Measurements from ENCODE around the gene CBFA2T2. TPM values are rescaled to one million over a fixed set of nuclear protein-coding genes. Genes with fewer than 3 reads are reported as not detected.

CBFA2T2 gene
- total and polyA plus RNA-seq, 2 of the 4 experiments (the other 2 are of a cell fraction), result 3.8 to 6.2 TPM

DNA sequence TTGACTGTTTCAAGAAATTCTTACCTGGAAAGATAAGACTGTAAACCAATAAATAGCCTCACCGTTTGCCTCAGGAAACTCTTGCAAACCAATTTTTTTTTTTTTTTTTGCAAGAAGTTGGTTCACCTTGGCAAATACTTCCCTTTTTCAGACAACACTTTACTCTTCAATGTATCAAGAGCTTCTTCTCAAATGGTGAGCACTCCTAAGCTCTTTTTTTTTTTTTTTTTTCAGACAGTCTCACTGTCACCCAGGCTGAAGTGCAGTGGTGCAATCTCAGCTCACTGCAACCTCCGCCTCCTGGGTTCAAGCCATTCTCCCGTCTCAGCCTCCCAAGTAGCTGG lies 23.6 kb upstream of the CBFA2T2 start:
- Histone ChIP-seq H2BK5ac (ENCODE audit: low read depth, low read length, poor library complexity, severe bottlenecking) (no peak overlapping the region), H2AFZ (replicated peaks; ENCODE audit: low read length, poor library complexity) (no peak overlapping the region), H3K18ac (ENCODE audit: low read depth, low read length) (no peak overlapping the region), H3K14ac (replicated peaks; ENCODE audit: low read depth, low read length) (no peak overlapping the region), H3K79me1 (ENCODE audit: low read depth in 1 of 2, low read length in 2 of 2) (no peaks in the 10 kb centered on the region), H3K9ac (ENCODE audit: low read depth, low read length) (no peak overlapping the region), H4K8ac (ENCODE audit: low read depth in 2 of 2, low read length in 2 of 2) (no peak overlapping the region), H4K91ac (ENCODE audit: insufficient read depth, low read depth, low read length) (no peak overlapping the region), H3K9me1 (ENCODE audit: insufficient read depth, low read length) (no peaks in the 10 kb centered on the region), H3K4me2 (ENCODE audit: low read depth, low read length) (no peak overlapping the region), H3K4me1 (ENCODE audit: control insufficient read depth, insufficient read depth, low read length) (no peaks in the 10 kb centered on the region), H3K4ac (ENCODE audit: low read depth, low read length) (no peak overlapping the region), H2AK5ac (ENCODE audit: low read depth, low read length) (no peak overlapping the region), H2BK15ac (ENCODE audit: low read depth, low read length) (no peak overlapping the region), H3K9me3 (ENCODE audit: control insufficient read depth, insufficient read depth, low read length) (no peaks in the 10 kb centered on the region), H4K20me1 (ENCODE audit: insufficient read depth, low read length) (no peaks in the 10 kb centered on the region), H2BK20ac (ENCODE audit: low read depth, low read length) (no peak overlapping the region), H3K36me3 (ENCODE audit: control insufficient read depth, insufficient read depth, low read length) (no peaks in the 10 kb centered on the region), H3K56ac (ENCODE audit: extremely low read depth, insufficient read depth, low read length) (no peak overlapping the region), H2AK9ac (replicated peaks; ENCODE audit: low read depth, low read length, poor library complexity) (no peak overlapping the region), H3K27ac (ENCODE audit: insufficient read depth, low read length) (no peak overlapping the region), H4K5ac (ENCODE audit: low read depth, low read length) (no peak overlapping the region), H3K27me3 (ENCODE audit: control insufficient read depth, insufficient read depth, low read length) (peaks cover 7% of the 10 kb centered on the region), H3K23ac (ENCODE audit: low read depth, low read length) (no peak overlapping the region), H3K4me3 (ENCODE audit: insufficient read depth, low read depth, low read length) (no peak overlapping the region), H2BK120ac (ENCODE audit: low read depth, low read length) (no peak overlapping the region)
- POLR2A ChIA-PET (ENCODE audit: unreplicated experiment), result no interaction called here
- intact Hi-C loops (cut with micrococcal nuclease), result no loop called here
- BruUV-seq (replicated peaks), result no TSS peak
- CTCF ChIA-PET, result no interaction called here
- WGBS, 2 experiments (ENCODE audit: extremely low coverage in 2 of 2, insufficient read length in 1 of 2), result no CpG with 5 or more reads among the region's 3 CpGs
- ATAC-seq (ENCODE audit: low read depth) (no peak), DNase-seq (no peak)
- in situ Hi-C loops (cut with MboI; ENCODE audit: low sequenced_read_pairs), result no loop called here
- TF ChIP-seq FOS (IDR thresholded peaks at IDR 0.05; ENCODE audit: low read depth, low read length) (no peak), MAFK (IDR thresholded peaks at IDR 0.05; ENCODE audit: low read depth, low read length) (no peak), CHD1 (IDR thresholded peaks at IDR 0.05; ENCODE audit: low read depth, low read length) (no peak), USF2 (IDR thresholded peaks at IDR 0.05; ENCODE audit: low read depth, low read length) (no peak), MXI1 (IDR thresholded peaks at IDR 0.05; ENCODE audit: borderline replicate concordance, low read depth, low read length) (no peak), RAD21 (IDR thresholded peaks at IDR 0.05; ENCODE audit: low read length) (no peak), POLR2A (IDR thresholded peaks at IDR 0.05; ENCODE audit: low read depth, low read length) (no peak), BHLHE40 (IDR thresholded peaks at IDR 0.05; ENCODE audit: low read depth, low read length) (no peak), MAZ (IDR thresholded peaks at IDR 0.05; ENCODE audit: borderline replicate concordance, low read depth, low read length) (no peak)
- dilution Hi-C loops (cut with HindIII; ENCODE audit: low sequenced_read_pairs, unreplicated experiment), result no loop called here

All from IMR-90 (cell line).